GM21515 (cell line): ENCODE measurements around the gene PATJ.
"Not testable (repeated sequence)": the region's sequence is repeated elsewhere in the genome, so short reads cannot be mapped to it uniquely, and the experiment has no call there.

Source experiments
- ATAC-seq: cut with Tn5 transposase; IDR thresholded peaks from one replicate; pipeline ENCODE4 v1.9.1; 2021; ENCODE audit not compliant: unreplicated experiment

PATJ gene

DNA sequence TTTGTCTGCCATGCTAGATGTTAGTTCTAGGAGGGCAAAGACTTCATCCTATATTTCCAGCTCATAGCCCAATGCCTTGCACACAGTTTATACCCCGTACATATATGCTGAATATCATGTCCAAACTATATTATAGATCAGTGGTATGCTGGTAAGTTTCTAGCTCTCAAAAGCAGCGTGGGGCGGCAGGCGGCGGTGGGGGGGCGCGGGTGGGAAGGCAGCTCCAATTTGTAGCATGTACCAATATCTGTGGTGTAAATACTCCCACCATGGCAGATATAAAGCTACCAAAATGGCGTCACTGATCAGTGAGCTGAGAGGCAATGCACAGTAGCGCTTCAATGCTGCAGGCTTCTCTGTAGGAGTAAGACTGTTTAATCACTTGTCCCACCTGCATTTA lies 77.1 kb downstream of the PATJ start:
- ATAC-seq, result no peak

DNA sequence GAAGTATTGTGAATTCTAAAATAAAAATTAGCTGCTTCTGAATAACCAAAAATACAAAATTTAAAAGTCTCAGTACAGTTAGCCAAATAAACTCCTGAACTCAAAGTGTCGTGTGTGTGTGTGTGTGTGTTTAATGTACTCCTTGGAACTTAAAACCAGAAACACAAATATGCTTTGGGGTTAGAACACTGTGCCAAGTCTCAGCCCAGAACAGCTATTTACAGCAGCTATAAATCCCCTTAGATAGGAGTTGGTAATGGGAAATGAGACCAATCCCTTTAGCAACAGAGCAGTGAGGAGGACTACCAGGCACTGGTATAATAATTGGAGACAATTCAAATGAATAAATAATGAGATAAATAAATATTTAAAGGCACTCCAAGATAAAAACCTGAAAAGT lies 83.1 kb downstream of the PATJ start:
- no peak for ATAC-seq

DNA sequence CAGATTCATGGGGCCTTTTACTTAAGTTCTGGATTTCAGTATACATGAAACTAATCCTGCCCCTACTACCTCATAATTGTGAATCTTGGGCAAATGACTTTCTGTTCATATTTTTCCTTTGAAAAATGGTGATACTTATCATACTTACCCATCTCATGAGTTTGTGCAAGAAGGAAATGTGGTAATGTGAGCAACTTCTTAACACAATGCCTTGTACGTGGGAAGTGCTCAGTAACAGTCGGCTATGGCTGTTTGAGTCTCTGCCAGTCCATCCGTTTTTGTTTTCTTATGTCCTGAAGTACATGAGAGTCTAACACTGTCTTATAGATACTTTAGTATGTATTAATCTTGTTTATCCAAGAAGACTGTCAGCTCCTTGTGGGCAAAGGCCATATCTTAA lies 86.5 kb downstream of the PATJ start:
- no peak for ATAC-seq

DNA sequence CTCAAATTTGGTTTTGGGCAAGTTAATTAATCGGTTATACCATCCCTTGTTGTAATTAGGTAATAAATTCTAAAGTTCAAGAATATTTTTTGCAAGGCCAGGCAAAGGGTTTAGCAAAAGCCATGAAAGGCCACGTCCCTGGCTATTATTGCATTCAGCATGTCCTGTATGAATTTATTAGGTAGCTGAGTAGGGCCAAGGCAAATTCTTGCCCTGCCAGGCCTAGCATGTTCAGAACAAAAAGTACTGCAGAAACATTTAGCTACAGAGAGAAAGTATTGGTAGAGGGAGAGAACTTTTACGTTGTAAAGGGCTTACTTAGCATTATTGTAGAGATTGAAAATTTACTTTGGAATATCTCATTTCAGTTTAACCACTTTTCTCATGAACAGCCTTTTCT lies 94.4 kb downstream of the PATJ start:
- ATAC-seq, result no peak

DNA sequence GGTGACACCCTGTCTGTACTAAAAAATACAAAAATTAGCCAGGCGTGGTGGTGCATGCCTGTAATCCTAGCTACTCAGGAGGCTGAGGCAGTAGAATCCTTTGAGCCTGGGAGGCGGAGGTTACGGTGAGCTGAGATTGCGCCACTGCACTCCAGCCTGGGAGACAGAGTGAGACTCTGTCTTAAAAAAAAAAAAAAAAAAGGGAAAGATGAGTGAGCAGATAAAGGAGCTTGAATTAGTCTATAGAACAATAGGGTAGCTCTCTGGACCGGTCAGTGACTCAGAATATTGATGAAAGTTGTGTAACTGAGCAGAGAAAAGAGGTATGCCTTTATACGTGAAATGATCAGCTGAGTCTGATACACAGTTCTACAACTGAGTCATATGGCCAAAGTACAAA lies 95.3 kb downstream of the PATJ start:
- ATAC-seq, result not testable (repeated sequence)

DNA sequence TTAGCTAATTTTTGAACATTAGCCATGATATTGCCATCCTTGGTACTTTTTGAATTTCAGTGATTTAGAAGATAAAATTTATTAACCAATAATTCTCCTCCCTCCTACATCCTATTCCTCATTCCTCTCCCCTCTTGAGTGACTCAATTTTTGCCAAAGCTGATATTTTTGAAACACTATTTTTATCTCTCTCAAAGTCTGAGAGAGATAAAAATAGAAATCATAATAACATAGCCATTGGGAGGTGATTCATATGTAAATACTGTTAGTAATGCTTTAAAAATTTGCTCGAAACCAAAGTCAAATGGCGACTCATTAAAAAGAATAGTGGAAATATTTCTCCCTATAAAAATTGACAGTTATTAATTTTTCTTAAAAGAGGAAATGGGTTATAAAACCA lies 97.4 kb downstream of the PATJ start:
- ATAC-seq, result no peak

DNA sequence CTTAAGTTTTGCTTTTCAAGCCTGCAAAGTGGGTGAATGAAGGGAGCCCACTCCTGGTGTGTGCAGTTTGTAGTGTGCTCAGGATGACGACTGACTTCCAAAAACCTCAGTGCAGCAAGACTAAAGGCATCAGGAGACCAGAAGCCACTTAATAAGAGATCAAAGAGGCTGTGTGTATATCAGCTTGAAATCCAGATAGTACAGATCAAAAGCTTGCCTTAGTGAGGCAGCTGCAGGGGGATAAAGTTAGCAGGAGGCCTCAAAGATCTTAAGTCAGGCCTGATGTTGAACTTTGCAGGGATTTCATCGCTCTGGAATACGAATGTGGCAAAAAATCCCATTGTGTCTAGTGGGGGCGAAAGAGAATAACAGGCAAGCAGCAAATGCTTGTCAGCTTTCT lies 99.8 kb downstream of the PATJ start:
- no peak for ATAC-seq

DNA sequence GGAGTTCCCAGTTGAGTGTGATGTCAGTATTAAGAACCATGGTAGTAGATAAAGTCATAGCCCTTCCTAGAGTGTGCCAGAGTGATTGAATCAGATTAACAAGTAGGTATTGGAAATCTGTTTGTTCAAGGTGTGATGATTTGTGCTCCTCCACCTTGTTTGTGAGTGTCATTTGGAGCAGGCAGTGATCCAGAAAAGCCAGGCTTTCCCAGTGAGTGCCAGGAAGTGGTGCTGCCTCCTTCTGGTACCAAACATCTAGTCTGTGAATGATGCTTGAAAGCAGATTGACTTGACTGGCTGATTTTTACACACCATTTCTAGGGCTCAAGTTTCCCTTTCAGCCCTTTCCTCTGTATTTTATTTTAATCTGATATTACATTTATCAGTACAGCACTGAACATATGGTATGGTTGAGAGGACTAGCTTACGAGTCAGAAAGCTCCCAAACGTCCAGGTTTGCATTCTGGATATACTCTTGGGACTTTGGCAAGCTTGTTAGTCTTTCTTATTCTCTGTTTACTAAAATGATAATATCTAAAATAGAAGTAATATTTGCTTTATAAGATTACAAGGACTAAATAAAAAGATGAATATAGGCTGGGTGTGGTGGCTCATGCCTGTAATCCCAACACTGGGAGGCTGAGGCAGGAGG lies 100.7 kb downstream of the PATJ start:
- no peak for ATAC-seq

DNA sequence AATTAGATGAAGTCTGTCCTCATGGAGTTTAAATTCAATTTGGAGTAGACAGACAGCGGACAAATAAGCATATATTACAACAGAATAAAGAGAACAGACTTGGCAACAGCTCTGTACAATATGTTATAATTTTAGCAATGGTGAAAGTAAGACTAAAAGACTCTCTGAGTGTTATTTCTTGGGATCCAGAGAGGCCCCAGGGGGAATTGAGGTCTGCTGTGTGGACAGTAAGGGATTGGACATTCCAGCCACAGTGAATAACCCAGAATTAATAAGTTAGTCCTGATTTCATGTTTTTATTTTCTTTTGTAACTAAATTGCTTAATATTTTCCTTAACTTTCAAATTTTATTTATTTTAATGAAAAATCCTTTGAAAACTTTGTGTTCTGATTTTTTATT lies 101.7 kb downstream of the PATJ start:
- no peak for ATAC-seq

DNA sequence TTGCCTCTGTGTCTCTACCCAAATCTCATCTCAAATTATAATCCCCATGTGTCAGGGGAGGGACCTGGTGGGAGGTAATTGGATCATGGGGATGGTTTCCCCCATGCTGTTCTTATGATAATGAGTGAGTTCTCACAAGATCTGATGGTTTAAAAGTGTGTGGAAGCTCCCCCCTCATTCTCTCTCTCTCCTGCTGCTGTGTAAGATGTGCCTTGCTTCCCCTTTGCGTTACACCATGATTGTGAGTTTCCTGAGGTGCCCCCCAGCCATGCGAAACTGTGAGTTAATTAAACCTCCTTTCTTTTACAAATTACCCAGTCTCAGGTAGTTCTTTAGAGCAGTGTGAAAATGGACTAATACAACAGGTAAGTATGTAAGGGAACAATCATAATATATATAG lies 102.4 kb downstream of the PATJ start:
- ATAC-seq, result not testable (repeated sequence)

DNA sequence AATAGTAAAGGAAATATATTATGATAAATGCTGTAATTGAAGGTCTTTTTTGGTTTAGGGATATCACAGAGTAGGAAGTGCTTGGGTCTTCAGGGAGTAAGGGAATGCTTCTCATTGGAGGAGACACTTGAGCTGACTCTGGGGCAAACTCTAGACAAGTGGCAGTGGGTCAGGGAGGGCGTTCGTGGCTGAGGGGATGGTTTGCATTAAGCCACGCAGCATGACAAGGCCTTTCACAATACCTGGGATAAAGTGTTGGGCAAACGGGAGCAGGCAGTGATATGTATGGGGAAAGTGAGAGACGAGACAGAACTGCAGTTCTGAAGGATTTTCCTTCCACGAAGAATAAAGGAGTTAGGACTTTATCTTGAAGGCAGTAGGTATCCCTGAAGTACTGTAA lies 109.0 kb downstream of the PATJ start:
- ATAC-seq, result no peak

DNA sequence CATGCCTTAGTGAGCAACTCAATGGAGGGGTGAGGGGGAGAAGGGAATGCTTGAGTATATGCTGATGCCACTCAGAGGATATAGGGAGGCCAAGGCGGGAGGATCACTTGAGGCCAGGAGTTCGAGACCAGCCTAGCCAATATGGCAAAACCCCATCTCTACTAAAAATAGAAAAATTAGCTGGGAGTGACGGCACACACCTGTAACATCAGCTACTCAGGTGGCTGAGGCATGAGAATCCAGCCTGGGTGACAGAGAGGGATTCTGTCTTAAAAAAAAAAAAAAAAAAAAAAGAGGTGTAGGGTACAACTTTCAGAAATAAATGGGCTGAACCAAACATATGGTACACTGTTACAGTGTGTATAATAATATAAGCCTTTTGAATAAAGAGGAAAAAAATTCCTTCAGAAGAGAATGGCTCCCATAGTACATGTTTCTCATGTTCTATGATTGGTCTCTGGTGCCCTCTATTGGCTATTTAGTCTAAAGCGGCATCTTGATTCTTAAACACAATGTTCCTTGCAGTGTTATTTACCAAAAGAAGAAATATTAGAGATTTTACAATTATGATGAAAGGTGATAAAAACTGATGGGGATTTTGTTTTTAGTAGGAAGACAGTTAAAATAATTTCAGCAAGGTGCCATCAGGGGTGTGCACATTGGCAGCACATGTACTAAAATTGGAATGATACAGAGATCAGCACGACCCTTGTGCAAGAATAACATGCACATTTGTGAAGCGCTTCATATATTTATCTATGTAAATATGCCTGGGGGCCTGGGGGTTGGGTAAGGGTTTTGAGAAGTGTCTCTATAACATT lies 109.8 kb downstream of the PATJ start:
- peak; percentile 70 for ATAC-seq

DNA sequence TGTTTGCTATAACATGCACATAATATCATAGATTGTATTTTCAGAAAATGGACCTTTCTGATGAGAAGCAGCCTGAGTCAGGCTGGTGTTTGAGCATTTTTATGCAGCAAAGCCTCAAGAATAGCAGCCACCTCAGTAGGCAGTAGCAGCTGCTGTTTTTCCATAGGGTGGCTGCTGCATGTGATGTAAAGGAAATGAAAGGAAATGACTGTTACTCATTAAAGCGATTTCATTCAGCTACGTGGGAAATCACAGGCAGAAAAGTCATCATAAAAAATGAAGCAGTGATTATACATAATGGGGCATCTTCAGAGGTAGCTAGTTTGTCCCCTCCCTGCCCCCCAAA lies 110.4 kb downstream of the PATJ start:
- no peak for ATAC-seq

DNA sequence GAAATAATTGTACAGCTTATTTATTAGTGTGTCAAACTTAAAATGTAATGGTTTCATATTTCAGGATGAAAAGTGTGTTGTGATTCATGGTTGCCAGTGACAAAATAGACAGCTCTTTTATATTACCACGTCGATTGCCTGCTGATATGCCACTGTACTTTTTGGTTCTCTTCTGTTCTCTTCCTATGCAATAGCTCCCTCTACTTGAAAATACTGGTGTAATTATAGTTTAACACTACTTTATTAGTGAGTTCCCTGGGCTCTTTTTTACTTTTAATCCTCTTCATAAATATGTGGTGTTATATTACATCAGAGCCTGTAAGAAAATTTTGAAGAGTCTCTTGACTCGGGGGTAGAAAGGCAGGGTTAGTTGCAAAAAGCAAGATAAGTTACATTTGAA lies 111.3 kb downstream of the PATJ start:
- no peak for ATAC-seq

DNA sequence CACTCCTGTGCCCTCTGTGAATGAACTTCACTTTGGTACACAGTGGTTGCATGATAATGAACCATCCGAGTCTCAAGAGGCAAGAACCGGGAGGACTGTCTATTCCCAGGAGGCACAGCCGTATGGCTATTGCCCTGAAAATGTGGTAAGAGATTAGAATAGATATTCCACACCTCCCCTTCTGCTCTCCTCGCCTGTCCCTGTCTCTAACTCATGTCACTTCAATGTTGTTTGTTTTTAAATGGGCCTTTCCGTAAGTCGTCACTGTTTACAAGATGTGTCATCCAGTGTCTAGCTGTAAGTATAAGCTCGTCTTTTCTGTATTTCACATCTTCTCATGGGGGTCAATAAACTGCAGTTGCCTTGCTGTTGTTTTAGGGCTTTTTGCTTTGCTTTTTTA lies 122.2 kb downstream of the PATJ start:
- no peak for ATAC-seq

DNA sequence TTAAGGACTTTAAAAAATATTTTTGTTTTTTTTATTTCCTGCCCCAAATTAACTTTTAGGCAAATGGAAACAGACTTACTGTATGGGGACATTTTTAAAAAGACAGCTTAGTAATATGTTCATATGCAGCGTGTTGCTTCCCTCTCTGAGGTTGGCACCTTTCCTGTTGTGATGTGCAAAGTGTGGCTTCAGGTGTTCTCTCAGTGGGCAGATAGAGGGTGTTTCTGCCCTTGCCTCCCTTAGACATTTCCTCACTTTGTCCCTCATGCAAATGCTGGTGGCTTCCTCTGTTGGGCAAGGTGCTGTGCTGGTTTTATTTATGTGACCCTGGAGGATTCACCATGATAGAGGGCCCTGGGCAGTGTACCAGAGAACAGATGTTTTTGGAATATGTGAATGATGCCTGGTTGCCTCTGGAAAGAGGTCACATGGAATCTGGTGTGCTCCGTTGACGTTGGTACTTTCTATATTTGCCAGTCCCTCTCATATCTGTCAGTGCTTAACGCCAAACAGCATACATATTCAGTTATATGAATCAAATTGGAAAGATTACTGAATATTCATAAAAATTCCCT lies 123.5 kb downstream of the PATJ start:
- no peak for ATAC-seq

DNA sequence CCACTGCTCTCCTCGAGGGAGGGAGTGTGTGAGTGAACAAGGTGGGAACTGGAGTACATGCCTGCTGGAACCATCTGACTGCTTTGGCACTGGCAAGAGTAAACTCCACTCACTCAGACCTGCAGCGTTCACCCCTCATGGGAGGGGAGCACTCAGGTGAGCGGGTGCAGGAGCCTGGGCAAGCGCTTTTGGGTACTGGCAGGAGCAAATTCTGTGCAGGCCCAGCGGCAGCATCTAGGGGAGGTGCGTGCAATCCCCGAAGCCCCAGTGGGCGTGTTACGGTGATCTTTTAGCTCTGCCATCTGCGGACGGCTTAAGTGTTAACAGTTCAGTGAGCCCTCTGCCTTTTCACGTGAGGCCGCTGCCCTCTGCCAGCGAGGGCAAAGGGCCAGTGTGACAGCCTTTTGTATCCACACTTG lies 127.4 kb downstream of the PATJ start:
- ATAC-seq, result no peak

DNA sequence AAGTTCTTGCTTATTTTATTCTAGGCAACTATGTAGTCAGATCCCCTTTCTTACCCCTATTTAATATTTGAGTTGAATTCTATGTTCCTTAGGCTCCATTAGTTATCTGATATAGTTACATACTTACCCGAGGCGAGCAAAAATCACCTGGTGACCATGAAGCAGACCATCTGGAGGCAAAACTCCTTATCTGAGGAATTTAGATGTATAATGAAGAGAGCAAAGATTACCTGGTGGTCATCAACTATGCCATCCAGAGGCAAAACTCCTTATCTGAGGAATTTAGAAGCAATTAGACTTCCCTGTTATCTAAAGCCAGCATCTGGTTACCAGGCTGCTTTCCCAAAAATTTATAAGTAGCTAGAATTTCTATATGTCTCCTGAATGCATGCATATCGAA lies 129.9 kb downstream of the PATJ start:
- no peak for ATAC-seq

DNA sequence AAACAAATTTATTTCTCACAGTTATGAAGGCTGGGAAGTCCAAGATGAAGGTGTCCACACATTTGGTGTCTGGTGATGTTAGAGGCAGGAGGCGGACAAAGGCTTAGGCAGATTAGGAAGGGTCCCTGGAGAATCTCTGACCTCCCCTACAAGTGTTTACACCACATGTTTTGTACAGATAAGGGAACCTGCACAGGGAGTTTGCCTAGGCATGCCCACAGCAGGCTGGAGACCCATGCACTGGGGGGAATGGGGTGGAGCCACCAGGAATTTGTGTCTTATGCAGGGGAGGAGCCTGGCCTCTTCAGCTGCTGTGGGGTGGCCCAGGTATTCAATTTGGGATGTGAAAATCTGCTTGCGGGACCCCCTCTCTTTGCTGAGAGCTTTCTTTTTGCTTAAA lies 131.3 kb downstream of the PATJ start:
- no peak for ATAC-seq

DNA sequence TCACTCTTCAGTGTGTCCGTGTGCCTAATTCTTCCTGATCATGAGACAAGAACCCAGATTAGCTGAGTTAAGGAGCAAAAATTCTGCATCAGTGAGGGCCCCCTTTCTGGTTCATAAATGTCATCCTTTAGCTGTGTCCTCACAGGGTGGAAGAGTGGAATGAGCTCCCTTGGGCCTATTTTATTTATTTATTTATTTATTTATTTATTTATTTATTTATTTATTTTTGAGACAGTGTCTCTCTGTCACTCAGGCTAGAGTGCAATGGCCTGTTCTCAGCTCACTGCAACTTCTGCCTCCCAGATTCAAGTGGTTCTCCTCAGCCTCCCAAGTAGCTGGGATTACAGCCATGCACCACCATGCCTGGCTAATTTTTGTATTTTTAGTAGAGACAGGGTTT lies 131.7 kb downstream of the PATJ start:
- ATAC-seq, result no peak

DNA sequence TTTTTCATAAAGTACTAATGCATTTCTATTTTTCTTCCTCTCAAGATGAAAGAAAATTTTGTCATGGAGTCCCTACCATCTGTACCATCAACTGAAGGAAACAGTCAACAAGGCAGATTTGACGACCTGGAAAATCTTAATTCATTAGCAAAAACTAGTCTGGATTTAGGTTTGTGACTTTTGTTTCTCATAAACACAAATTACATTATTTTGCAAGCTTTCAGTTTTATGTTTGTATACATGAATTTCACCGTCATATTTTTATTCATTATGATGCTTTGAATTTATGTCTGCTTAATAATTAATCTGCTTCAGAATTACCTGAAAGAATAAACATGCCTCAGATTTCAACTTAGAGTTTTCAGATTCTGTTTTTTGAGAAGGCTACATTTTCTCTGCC lies 132.9 kb downstream of the PATJ start:
- no peak for ATAC-seq

DNA sequence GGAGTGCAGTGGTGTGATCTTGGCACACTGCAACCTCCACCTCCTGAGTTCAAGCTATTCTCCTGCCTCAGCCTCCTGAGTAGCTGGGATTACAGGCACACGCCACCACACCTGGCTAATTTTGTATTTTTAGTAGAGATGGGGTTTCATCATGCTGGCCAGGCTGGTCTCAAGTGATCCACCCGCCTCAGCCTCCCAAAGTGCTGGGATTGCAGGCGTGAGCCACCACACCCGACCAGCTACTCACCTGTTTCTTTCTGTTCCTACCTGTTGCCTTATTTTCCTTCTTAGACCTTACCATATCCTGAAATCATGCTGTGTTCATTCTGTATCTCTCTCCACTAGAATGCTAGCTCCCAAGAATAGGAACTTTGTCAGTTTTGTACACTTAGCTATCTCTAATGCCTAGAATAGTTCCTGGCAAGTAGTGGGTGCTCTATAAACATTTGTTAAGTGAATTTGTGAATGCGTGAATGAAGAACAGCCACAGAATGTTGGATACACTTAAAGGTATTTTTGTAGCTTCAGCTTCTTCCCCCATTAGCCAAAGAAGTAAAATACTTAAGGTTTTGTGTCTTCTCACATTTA lies 137.7 kb downstream of the PATJ start:
- ATAC-seq, result not testable (repeated sequence)
